ENCODE results near the gene ZFP82.

ZFP82 gene

DNA sequence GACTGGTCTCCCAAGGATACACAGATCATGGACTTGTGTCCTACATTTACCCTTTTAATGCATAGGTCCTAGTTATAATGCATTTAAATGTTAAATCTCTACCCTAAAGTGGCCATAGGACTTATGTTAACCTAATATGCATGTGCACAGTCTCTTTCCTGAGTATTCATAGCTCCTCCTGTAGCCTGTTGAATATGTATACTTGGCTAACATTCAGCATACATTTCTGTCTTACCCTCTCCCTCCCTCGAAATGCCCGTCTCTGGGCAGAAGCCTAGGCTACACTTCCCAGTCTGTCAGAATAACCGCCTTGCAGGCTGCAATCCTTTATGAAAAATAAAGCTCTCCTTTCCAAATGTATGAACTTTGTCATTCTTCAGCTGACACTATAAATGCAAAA, 13.9 kb downstream of the ZFP82 start:
- H3K4me3 ChIP-seq (ENCODE audit: control insufficient read depth, low read depth, low read length), result no peak overlapping the region
- DNase-seq (ENCODE audit: low read depth), result no peak
- TF ChIP-seq, protein P1, sequence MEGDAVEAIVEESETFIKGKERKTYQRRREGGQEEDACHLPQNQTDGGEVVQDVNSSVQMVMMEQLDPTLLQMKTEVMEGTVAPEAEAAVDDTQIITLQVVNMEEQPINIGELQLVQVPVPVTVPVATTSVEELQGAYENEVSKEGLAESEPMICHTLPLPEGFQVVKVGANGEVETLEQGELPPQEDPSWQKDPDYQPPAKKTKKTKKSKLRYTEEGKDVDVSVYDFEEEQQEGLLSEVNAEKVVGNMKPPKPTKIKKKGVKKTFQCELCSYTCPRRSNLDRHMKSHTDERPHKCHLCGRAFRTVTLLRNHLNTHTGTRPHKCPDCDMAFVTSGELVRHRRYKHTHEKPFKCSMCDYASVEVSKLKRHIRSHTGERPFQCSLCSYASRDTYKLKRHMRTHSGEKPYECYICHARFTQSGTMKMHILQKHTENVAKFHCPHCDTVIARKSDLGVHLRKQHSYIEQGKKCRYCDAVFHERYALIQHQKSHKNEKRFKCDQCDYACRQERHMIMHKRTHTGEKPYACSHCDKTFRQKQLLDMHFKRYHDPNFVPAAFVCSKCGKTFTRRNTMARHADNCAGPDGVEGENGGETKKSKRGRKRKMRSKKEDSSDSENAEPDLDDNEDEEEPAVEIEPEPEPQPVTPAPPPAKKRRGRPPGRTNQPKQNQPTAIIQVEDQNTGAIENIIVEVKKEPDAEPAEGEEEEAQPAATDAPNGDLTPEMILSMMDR (conservative IDR thresholded peaks at IDR 0.05; ENCODE audit: control insufficient read depth, insufficient read depth, low read depth, low read length), result no peak

DNA sequence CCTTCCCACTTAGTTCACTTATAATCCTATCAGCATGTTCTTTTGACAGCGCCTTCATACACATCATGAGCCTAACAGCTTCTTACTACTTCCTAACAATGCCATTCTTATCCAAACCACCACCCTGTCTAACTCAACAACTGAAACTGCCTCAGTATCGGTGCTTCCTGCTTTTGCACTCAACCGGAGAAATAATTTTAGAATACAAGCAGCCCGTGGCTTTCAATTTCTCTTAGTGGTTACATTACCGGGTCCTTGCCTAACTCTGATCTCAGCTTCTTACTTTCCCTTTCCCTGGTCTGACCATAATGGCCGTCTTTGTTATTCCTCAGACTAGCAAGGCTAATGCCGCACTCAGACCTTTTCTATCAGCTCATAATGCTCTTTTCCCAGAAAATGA, 17.0 kb downstream of the ZFP82 start:
- H3K4me3 ChIP-seq (ENCODE audit: control insufficient read depth, low read depth, low read length), result no peak overlapping the region
- DNase-seq (ENCODE audit: low read depth), result no peak
- TF ChIP-seq, protein P1 (conservative IDR thresholded peaks at IDR 0.05; ENCODE audit: control insufficient read depth, insufficient read depth, low read depth, low read length), result no peak

DNA sequence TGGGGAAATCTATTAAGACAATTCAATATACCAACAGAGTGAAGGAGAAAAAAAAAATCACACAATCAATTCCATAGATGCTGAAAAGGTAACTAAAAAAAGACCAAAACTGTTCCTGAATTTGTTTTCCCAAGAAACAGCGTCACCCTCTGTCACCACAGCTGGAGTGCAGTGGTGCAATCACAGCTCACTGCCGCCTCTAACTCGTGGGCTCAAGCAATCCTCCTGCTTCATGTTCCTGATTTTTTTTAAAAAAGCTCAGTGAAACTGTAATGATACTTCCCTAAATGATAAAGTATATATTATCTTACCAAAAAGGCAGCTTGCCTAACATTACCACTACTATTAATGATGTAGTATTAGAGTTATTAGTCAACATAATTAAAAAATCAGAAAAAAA, 19.9 kb downstream of the ZFP82 start:
- DNase-seq (ENCODE audit: low read depth), result no peak
- TF ChIP-seq, protein P1 (conservative IDR thresholded peaks at IDR 0.05; ENCODE audit: control insufficient read depth, insufficient read depth, low read depth, low read length), result no peak
- H3K4me3 ChIP-seq (ENCODE audit: control insufficient read depth, low read depth, low read length), result no peak overlapping the region

DNA sequence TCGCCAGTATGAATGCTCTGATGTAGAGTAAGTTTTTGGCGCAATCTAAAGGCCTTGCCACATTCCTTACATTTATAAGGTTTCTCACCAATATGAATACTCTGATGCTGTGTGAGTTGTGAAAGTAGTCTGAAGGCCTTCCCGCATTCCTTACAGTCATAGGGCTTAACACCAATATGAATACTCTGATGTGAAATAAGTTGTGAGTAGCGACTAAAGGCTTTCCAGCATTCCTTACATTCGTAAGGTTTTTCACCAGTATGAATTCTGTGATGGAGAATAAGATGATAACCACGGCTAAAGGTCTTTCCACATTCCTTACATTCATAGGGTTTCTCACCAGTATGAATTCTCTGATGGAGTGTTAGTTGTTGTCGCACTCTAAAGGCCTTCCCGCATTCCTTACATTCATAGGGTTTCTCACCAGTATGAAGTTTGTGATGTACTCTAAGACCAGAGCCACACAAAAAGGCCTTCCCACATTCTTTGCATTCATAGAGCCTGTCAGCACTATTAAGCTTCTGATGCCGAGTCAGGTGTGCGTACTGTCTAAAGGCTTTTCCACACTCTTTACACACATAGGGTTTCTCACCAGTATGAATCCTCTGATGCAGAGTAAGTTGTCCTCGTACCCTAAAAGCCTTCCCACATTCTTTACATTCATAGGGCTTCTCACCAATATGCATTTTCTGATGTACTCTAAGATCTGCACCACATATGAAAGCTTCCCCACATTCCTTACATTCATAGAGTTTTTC, 25.3 kb downstream of the ZFP82 start:
- H3K4me3 ChIP-seq (ENCODE audit: control insufficient read depth, low read depth, low read length), result no peak overlapping the region
- DNase-seq (ENCODE audit: low read depth), result no peak
- TF ChIP-seq, protein P1 (conservative IDR thresholded peaks at IDR 0.05; ENCODE audit: control insufficient read depth, insufficient read depth, low read depth, low read length), result no peak

DNA sequence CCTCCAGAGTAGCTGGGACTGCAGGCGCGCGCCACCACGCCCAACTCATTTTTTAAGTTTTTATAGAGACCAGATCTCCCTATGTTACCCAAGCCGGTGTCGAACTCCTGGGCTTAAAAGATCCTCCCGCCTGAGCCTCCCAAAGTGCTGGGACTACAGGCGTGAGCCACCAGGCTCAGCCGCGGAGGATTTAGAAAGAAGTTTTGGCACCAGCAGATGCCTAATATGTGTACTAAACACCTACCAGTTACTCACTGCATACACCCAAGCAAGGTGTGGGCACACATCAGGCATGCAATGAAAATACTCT, 39.0 kb downstream of the ZFP82 start:
- TF ChIP-seq, protein P1 (conservative IDR thresholded peaks at IDR 0.05; ENCODE audit: control insufficient read depth, insufficient read depth, low read depth, low read length), result no peak
- H3K4me3 ChIP-seq (ENCODE audit: control insufficient read depth, low read depth, low read length), result peak overlapping the region; percentile 88

DNA sequence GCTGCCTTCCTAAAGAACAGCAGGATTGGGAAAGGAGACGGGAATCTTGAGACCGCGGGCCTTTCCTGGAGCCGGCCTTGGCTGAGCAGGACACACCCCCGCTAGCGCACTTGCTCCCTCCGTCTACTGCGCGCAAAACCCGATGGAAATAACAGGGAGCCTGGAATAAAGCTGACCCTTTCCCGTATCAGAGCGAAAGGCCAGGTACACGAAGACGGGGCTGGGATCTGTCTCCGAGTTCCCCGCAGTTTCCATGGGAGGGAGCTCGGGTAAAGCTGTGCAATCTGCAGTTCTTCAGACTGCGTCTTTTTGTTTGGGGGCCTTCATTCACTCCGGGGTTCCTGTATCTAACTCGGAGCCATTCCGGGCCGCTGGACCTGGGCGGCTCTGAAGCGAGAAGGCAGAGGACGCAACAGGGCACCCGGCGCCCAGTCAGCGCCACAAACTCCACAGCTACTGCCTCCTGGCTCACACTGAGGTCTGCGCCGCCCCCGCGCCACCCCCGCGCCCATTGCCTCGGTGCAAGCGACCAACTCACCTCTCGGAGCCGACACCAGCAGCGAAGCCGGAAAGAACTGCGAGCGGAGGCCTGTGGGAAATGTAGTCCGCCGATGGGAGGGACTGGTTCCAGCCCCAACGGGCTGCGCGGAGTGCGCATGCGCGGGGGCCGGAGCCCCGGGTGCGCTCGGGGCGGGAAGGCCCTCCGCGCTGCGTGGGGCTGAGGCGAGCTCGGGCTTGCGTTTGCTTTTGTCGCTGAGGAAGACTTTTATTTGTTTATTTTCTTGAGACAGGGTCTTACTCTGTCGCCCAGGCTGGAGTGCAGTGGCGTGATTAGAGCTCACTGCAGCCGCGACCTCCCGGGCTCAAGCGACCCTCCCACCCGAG, 39.6 kb downstream of the ZFP82 start, which contains the start of gene ZFP14:
Gene ZFP14, minus strand, starts transcription at position 577 of the 885 bp plus-strand sequence. CDS start 11,309 bp downstream, outside the sequence.
- peak within 1 kb of the TSS; percentile 88 for H3K4me3 ChIP-seq (ENCODE audit: control insufficient read depth, low read depth, low read length)
- DNase-seq (ENCODE audit: low read depth), result peak; percentile 92
- TF ChIP-seq, protein P1 (conservative IDR thresholded peaks at IDR 0.05; ENCODE audit: control insufficient read depth, insufficient read depth, low read depth, low read length), result peak; percentile 29

More for the DNA sequence above, 39.0 kb downstream of the ZFP82 start:
- DNase-seq (ENCODE audit: low read depth), result no peak

All from fibroblast of mammary gland (primary cell).